HepG2 (cell line): ENCODE results near the gene GPATCH4. TPM values are rescaled to one million over a fixed set of nuclear protein-coding genes. Genes with fewer than 3 reads are reported as not detected.

Experiments
- ATAC-seq: fragments of 200-7000 bp; cut with Tn5 transposase; 3 replicates; pipeline ENCODE4 v1.9.1; 2020; ENCODE audit warnings: mild to moderate bottlenecking, moderate library complexity
- BruUV-seq: library from RNA; stranded (reverse); fragments of 400-500 nt; replicated peaks from 2 replicates; lab custom pipeline; 2021; lab: Mats Ljungman, UMichigan
- CTCF ChIA-PET: fragments of 300-600 bp; formaldehyde crosslinking; extraction: SDS; loops from one replicate; lab custom pipeline; 2021; ENCODE audit warnings: low total read pairs, inconsistent platforms, low intra/inter-chr PET ratio; lab: Yijun Ruan, JAX
- POLR2A ChIA-PET: fragments of 350-600 bp; sonication (Branson Sonifier 250); formaldehyde crosslinking; loops from one replicate; lab custom pipeline; 2020; ENCODE audit warnings: antibody characterized with exemption, inconsistent platforms; lab: Yijun Ruan, JAX
- DNase-seq: peaks from one replicate; pipeline ENCODE4 v3.0.0-alpha.2; 2015; ENCODE audit warnings: low spot score
- FAIRE-seq: peaks from 3 replicates; lab custom pipeline; 2011; peaks lifted over from hg19 to GRCh38; lab: Jason Lieb, UNC
- H2AFZ ChIP-seq: one replicate; pipeline ENCODE4 v1.6.1; 2011; ENCODE audit warnings: low read length, inconsistent platforms
- H3K27ac ChIP-seq: fragments of 300-600 bp; 3 replicates; pipeline ENCODE4 v1.8.0; 2011; ENCODE audit warnings: mixed run types, mild to moderate bottlenecking, mixed read lengths, low read length, inconsistent platforms; ENCODE audit not compliant: insufficient read depth; ENCODE audit errors: extremely low read length
- H3K27me3 ChIP-seq, 2 experiments: fragments of 200-600 bp in 1 of 2; 2 replicates in 1 of 2; 3 replicates in 1 of 2; pipeline versions ENCODE4 v1.6.0 to v1.8.0; 2011; ENCODE audit warnings: low read length in 2 of 2, mild to moderate bottlenecking in 2 of 2, moderate library complexity in 2 of 2, inconsistent platforms in 1 of 2; ENCODE audit not compliant: insufficient read depth in 2 of 2, control insufficient read depth in 1 of 2
- H3K36me3 ChIP-seq, 2 experiments: fragments of 200-600 bp in 1 of 2; replicated peaks in 1 of 2; 2 replicates in 1 of 2; 3 replicates in 1 of 2; pipeline versions ENCODE4 v1.5.1 to v1.8.0; 2011; ENCODE audit warnings: low read length in 2 of 2, inconsistent platforms in 1 of 2; ENCODE audit not compliant: insufficient read depth in 2 of 2, control insufficient read depth in 1 of 2
- H3K4me1 ChIP-seq: 2 replicates; pipeline ENCODE4 v1.5.1; 2012; ENCODE audit warnings: low read length, inconsistent platforms; ENCODE audit not compliant: insufficient read depth
- H3K4me2 ChIP-seq: 2 replicates; pipeline ENCODE4 v1.6.0; 2011; ENCODE audit warnings: low read depth, low read length, inconsistent platforms
- H3K4me3 ChIP-seq, 3 experiments: fragments of 200-600 bp in 1 of 3; sonication (generic), shearing (Covaris generic) in 1 of 3; replicated peaks in 1 of 3; 2 replicates each; pipeline ENCODE4 v1.5.1; 2011 to 2016; ENCODE audit warnings: low read length in 3 of 3, inconsistent platforms in 2 of 3, low read depth in 2 of 3, mild to moderate bottlenecking in 2 of 3, control low read depth in 1 of 3, mixed read lengths in 1 of 3; ENCODE audit not compliant: insufficient read depth in 1 of 3
- H3K79me2 ChIP-seq: one replicate; pipeline ENCODE4 v1.6.1; 2011; ENCODE audit warnings: low read length, inconsistent platforms; ENCODE audit not compliant: insufficient read depth
- H3K9ac ChIP-seq: 2 replicates; pipeline ENCODE4 v1.6.0; 2011; ENCODE audit warnings: mild to moderate bottlenecking, low read depth, low read length, inconsistent platforms; ENCODE audit not compliant: insufficient read depth
- H3K9me3 ChIP-seq: 2 replicates; pipeline ENCODE4 v1.5.1; 2012; ENCODE audit warnings: mild to moderate bottlenecking, low read length
- H4K20me1 ChIP-seq: 2 replicates; pipeline ENCODE4 v1.6.0; 2011; ENCODE audit warnings: inconsistent platforms, mild to moderate bottlenecking, low read length, moderate library complexity; ENCODE audit not compliant: insufficient read depth
- FOXK1 ChIP-seq: sonication (generic); formaldehyde crosslinking; IDR thresholded peaks from 2 replicates; pipeline ENCODE4 v1.4.0; 2020; ENCODE audit warnings: low read depth, missing genetic modification reagents, borderline replicate concordance
- IKZF1 ChIP-seq: fragments of 450-650 bp; IDR thresholded peaks from 2 replicates; pipeline ENCODE4 v1.7.1; 2016
- JARID2 ChIP-seq: sonication (generic); formaldehyde crosslinking; IDR thresholded peaks from 2 replicates; pipeline ENCODE4 v1.8.1; 2023; ENCODE audit warnings: missing genetic modification reagents, inconsistent platforms; ENCODE audit not compliant: insufficient replicate concordance
- KDM2A ChIP-seq: sonication (generic); formaldehyde crosslinking; IDR thresholded peaks from 2 replicates; pipeline ENCODE4 v1.4.0; 2020; ENCODE audit warnings: low read depth, missing genetic modification reagents, borderline replicate concordance
- MAFG ChIP-seq: sonication (generic); formaldehyde crosslinking; IDR thresholded peaks from 2 replicates; pipeline ENCODE4 v1.5.1; 2020; ENCODE audit warnings: mild to moderate bottlenecking, missing genetic modification reagents
- MED13 ChIP-seq: sonication (generic); formaldehyde crosslinking; IDR thresholded peaks from 2 replicates; pipeline ENCODE4 v1.5.0; 2020; ENCODE audit warnings: missing genetic modification reagents
- NCOA5 ChIP-seq: sonication (generic); formaldehyde crosslinking; IDR thresholded peaks from 2 replicates; pipeline ENCODE4 v1.4.0; 2020; ENCODE audit warnings: missing genetic modification reagents
- SNRNP70 ChIP-seq: fragments of 200-400 bp; formaldehyde crosslinking; IDR thresholded peaks from 2 replicates; pipeline ENCODE4 v1.6.1; 2017; ENCODE audit warnings: mild to moderate bottlenecking, low read depth, low read length, moderate library complexity
- STAT5B ChIP-seq: sonication (generic); formaldehyde crosslinking; IDR thresholded peaks from 2 replicates; pipeline ENCODE4 v1.4.0; 2020; ENCODE audit warnings: missing genetic modification reagents
- TAF1 ChIP-seq: sonication (generic); formaldehyde crosslinking; IDR thresholded peaks from 2 replicates; pipeline ENCODE4 v1.4.0; 2020; ENCODE audit warnings: missing genetic modification reagents
- TRIM22 ChIP-seq: fragments of 450-650 bp; IDR thresholded peaks from 2 replicates; pipeline ENCODE4 v1.6.1; 2017
- YEATS2 ChIP-seq: sonication (generic); formaldehyde crosslinking; IDR thresholded peaks from 2 replicates; pipeline ENCODE4 v1.4.0; 2020; ENCODE audit warnings: missing genetic modification reagents, borderline replicate concordance
- ZBTB21 ChIP-seq: sonication (generic); formaldehyde crosslinking; IDR thresholded peaks from 2 replicates; pipeline ENCODE4 v1.4.0; 2020; ENCODE audit warnings: missing genetic modification reagents
- ZNF180 ChIP-seq: sonication (generic); formaldehyde crosslinking; IDR thresholded peaks from 2 replicates; pipeline ENCODE4 v1.4.0; 2020; ENCODE audit warnings: low read depth, missing genetic modification reagents, borderline replicate concordance
- ZNF329 ChIP-seq: sonication (generic); formaldehyde crosslinking; IDR thresholded peaks from 2 replicates; pipeline ENCODE4 v1.9.0; 2021; ENCODE audit warnings: low read depth, mild to moderate bottlenecking, missing genetic modification reagents
- ZNF367 ChIP-seq: sonication (generic); formaldehyde crosslinking; IDR thresholded peaks from 2 replicates; pipeline ENCODE4 v1.4.0; 2020; ENCODE audit warnings: missing genetic modification reagents, borderline replicate concordance
- ZNF713 ChIP-seq: sonication (generic); formaldehyde crosslinking; IDR thresholded peaks from 2 replicates; pipeline ENCODE4 v1.4.0; 2020; ENCODE audit warnings: mild to moderate bottlenecking, missing genetic modification reagents
- ZNF773 ChIP-seq: sonication (generic); formaldehyde crosslinking; IDR thresholded peaks from 2 replicates; pipeline ENCODE4 v1.4.0; 2020; ENCODE audit warnings: missing genetic modification reagents, borderline replicate concordance
- WGBS: methylation state at CpG from one replicate; pipeline ENCODE4 v1.1.6; 2017; ENCODE audit warnings: low lambda C conversion rate; 5-methylcytosine and 5-hydroxymethylcytosine counted together
- in situ Hi-C: cut with HindIII; loops from 2 replicates; pipeline ENCODE4 v1.10.0; 2017; ENCODE audit warnings: low pct_unique_long_range_greater_than_20kb; ENCODE audit not compliant: extremely low pct_ligation_motif_present
- intact Hi-C: fragments of 100-400 bp; cut with micrococcal nuclease; formaldehyde crosslinking; loops from one replicate; pipeline ENCODE4 v1.10.0; 2022; ENCODE audit not compliant: unreplicated experiment
- polyA plus RNA-seq, 8 experiments: library from polyadenylated mRNA; depleted of rRNA in 3 of 8; stranded (reverse) in 7 of 8; unstranded in 1 of 8; fragments of >200 nt; fragmentation: Illumina TruSeq in 4 of 8; extraction: Trizol in 4 of 8; gene quantifications; 2 replicates each; pipeline versions ENCODE4 v1.2.1 to v1.2.3, GENCODE V29; 2011 to 2016; ENCODE audit warnings: low read depth in 4 of 8, missing spikeins in 1 of 8, mixed read lengths in 1 of 8; ENCODE audit not compliant: insufficient read depth in 1 of 8
- total RNA-seq, 5 experiments: library from RNA; depleted of rRNA; stranded (reverse); fragments of >200 nt; fragmentation: Illumina TruSeq; extraction: Trizol; gene quantifications; 2 replicates each; pipeline ENCODE4 v1.2.3, GENCODE V29; 2016; ENCODE audit warnings: low read depth in 1 of 5
- TF ChIP-seq, protein P1 (sequence below): sonication (generic); formaldehyde crosslinking; IDR thresholded peaks from 2 replicates; pipeline ENCODE4 v1.8.0; 2022; ENCODE audit warnings: mild to moderate bottlenecking, missing genetic modification reagents, moderate library complexity

The GPATCH4 gene
- total and polyA plus RNA-seq, 2 of the 13 experiments (the other 11 are each of a cell fraction or from before 2014, with no cell fraction given) = 19.2 to 37.9 TPM

DNA sequence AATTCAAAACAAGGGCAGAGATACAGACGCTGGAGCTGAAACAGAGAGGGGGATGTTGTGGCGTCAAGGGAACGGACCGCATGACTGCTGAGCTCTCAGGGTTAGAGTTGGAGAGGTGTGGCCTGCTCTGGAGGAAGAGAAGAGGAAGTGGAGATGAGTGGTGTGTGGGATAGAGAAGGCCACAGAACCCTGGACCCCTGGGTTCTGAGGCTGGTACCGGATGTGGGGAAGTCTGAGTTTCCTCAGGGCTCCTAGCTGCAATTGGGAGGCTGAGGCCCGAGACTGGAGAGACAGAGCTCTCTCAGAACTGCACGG lies 42.5 kb upstream of the GPATCH4 start:
- BruUV-seq = no TSS peak
- no peak overlapping the region for H3K9ac ChIP-seq
- 94% methylated on average over 6 of the region's 7 CpGs for WGBS
- FAIRE-seq (no peak), ATAC-seq (no peak), DNase-seq (no peak)
- H2AFZ ChIP-seq = no peak overlapping the region
- intact Hi-C loops = no loop called here
- POLR2A ChIA-PET = no interaction called here
- H3K4me1 ChIP-seq = peaks cover 14% of the 10 kb centered on the region
- TF ChIP-seq ZNF713 (CRISPR knock-in tag) (no peak), FOXK1 (no peak), ZNF367 (CRISPR knock-in tag) (no peak), ZNF773 (no peak), JARID2 (CRISPR knock-in tag) (no peak), ZNF329 (CRISPR knock-in tag) (no peak), MAFG (CRISPR knock-in tag) (no peak), TRIM22 (no peak), STAT5B (CRISPR knock-in tag) (no peak), MED13 (CRISPR knock-in tag) (no peak), IKZF1 (no peak), TAF1 (no peak), SNRNP70 (no peak), KDM2A (CRISPR knock-in tag) (no peak), YEATS2 (CRISPR knock-in tag) (no peak), ZBTB21 (CRISPR knock-in tag) (no peak), ZNF180 (CRISPR knock-in tag) (no peak), NCOA5 (no peak)
- TF ChIP-seq, protein P1, sequence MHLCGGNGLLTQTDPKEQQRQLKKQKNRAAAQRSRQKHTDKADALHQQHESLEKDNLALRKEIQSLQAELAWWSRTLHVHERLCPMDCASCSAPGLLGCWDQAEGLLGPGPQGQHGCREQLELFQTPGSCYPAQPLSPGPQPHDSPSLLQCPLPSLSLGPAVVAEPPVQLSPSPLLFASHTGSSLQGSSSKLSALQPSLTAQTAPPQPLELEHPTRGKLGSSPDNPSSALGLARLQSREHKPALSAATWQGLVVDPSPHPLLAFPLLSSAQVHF (CRISPR knock-in tag) = no peak
- CTCF ChIA-PET = no interaction called here
- in situ Hi-C loops = no loop called here
- H3K9me3 ChIP-seq = no peaks in the 10 kb centered on the region
- peaks cover 0 to 8% of the 10 kb centered on the region in 2 experiments; a peak in 2 of 5 replicates for H3K36me3 ChIP-seq
- no peak overlapping the region for H3K27ac ChIP-seq
- H3K27me3 ChIP-seq = peaks cover under 1% of the 10 kb centered on the region in 2 experiments; a peak in 1 of 5 replicates
- no peaks in the 10 kb centered on the region for H3K79me2 ChIP-seq
- H3K4me2 ChIP-seq = no peak overlapping the region
- no peak overlapping the region for H3K4me3 ChIP-seq
- peaks cover 40% of the 10 kb centered on the region for H4K20me1 ChIP-seq
